Measurements from ENCODE around the gene HMX3.

HMX3 gene

GRCh38 chr10:123134343-123134914 is 1.3 kb upstream of the HMX3 start:
- no peak for DNase-seq (ENCODE audit: low read depth)

DNA sequence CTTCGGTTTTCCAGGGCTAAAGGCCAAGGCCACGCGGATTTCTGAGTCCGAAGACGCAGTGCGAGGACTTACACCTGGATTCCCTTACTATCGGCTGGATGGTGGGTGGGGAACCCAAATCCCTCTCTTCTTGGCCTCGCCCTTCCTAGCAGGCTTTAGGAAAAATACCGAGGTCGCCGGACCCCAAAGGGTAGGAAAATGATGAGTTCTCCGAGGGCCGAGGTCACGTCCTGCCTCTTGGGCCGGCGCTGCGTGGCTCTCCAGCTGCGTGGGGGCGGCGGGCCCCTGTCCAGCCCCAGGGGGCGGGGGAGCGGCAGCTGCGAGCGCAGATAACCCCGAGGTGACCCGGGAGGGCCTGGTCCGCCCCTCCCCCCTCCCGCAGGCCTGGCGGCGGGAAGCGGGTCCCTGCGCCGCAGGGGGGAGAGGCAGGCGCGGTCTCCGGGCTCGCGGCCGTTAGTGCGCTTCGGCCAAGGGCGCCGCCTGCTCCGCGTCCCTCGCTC is 805 bp upstream of the HMX3 start:
- no peak for DNase-seq (ENCODE audit: low read depth)

DNA sequence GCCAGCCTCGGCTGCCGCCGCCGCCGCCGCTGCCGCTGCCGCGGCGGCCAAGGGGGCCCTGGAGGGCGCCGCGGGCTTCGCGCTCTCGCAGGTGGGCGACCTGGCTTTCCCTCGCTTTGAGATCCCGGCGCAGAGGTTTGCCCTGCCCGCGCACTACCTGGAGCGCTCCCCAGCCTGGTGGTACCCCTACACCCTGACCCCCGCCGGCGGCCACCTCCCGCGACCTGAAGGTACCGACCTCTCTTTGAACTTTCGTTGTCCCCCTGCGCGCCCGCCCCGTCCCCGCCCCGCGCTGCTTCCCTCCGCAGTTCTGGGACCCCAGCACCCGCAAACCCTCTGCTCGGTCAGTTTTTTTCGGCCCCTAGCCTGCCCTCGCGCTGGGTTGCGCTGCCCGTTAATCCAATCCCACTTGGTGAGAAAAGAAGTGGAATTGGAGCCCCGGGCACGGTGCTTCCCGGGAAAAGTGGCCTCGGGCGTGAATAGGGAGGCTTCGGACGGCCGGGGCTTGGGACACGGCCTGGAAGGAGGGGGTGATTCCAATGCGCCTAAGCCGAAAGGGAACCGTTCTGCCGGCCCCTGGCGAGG is 543 bp downstream of the HMX3 start:
- no peak for DNase-seq (ENCODE audit: low read depth)

- DNase-seq (ENCODE audit: low read depth), result no peak
Measured at GRCh38 chr10:123136806-123137642, 1.3 kb downstream of the HMX3 start.

DNA sequence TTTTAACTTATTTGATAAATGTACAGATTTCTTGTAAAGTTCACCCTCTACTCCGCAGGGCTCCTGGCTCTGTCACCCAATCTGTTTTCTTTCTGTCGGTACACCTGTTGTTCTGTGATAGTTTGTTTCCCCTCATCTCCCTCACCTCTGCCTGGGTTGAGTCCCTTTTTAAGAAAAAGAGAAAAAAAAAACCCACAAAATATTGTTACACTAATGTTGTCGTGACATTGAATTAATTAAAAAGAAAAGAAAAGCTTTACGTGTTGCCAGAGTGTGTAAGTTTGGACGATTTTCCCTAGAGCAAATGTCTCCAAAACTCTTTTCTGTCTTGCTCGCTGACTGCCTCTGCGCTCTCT is 3.4 kb downstream of the HMX3 start:
- DNase-seq (ENCODE audit: low read depth), result no peak

- DNase-seq (ENCODE audit: low read depth), result no peak
Measured at GRCh38 chr10:123139521-123140163, 3.9 kb downstream of the HMX3 start.

DNA sequence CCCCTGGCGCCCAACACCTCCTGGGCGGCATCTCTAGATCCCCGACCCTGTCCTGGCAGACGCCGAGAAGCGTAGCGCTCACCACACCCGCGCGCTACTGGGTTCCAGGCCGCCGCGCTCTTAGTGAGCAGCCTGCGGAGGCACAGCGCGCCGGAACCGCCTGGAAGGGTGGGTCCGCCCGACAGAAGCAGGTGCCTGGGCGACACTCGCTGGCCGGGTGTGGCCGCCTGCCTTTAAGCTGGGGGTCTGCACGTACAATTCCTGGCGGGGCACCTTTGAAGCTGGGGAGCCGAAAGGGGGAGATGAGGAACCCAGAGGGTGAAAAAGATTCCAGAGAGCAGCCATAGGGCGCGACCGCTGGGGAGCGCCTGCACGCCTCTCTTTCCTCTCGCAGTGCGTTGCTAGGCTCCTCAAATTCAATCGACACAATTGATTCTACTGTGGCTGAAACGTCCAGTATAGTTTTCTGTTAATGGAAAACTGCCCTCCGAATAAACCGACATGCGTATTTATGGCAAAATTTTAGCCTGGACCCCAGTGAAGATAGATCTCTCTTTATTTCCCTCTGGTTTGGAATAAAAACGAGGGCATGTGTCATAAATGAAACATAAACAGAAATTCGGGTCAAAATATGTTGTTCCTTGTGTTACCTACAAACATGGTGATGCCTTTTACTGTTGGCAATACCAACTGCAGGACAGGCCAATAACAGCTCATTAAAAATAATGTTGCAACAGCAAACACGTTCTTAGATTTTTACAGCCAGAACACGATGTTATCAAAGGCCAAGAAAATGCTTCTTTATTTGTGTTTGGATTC is 4.6 kb downstream of the HMX3 start:
- no peak for DNase-seq (ENCODE audit: low read depth)

DNA sequence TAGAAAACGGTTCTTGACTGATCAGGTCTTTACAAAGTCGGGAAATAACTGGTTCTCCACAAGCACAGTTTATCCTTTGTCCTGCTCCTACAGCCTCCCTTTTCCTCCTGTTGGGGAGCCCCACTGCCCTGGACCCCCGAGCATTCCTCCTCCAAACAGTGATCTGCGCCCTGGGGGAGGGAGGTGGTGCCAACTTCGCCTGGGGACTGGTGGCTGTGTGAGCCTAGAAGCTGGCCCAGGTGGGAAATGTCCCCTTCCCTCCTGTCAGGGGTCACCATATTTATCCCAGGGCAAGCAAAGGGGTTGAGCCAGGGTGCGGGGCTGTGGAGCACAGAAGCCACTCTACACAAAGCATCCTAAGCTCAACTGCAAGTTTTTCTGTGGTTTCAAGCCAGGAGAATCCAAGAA is 5.2 kb downstream of the HMX3 start:
- DNase-seq (ENCODE audit: low read depth), result no peak

DNA sequence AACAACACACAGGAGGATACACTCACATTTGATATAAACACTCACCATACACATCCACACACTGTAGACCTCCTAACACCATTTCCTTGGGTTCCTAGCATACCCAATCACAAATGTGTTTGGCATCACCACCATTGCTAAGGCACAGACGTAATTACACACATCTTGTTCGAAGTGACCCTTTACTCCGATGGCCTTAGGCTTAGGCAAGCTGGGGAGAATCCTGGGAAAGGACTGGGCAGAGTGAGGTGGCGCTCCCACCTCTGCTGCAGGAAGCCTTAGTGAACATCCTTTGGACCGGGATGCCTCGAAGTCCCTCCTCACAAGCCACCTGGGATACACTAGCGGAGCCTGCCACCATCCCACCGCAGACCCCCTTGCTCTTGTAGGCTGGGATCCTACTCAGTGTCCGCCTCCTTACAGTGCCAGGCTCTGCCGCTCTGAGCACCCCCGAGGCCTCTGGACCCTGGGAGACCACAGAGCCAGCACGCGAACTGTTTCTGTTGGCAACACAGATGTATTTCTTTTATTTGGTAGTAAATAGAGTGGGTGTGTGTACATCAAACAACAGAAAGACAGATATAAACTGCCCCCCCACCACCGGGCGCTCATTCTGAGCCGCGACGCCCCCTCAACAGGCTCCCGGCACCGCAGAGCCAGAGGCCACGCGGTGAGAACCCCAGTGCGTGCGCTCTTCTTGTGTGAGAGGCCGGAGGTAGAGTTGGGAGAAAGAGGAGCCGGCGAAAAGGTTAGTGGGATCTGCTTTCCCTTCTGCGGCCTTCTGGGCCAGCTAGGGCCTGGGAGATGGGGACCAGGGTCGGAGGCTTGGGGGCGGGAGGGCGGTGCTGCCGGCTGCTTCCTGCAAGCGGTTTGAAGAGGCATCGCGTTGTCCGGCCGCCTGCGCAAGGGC is 6.3 kb downstream of the HMX3 start:
- no peak for DNase-seq (ENCODE audit: low read depth)

DNA sequence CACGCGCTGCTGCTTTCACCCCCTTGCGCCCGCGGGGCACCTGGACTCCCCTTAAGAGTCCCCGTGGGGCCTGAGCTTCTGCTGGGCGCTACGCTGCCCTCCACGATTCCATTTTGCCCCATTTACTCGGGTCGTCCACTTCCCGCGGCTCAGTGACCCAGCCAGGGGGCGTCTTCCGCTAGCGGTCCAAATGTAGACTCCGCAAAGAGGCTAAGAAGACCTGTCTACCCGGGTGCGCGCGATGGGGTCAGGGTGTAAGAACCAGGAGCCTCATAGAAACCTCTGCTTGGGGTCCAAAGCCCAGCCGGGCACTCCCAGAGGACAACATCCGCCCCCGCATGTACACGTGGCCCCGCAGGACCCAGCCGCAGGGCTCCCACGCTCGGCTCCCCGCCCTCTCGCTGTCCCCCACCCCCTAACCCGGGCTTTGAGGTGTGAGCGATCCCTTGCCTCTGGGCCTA is 7.0 kb downstream of the HMX3 start:
- no peak for DNase-seq (ENCODE audit: low read depth)

- DNase-seq (ENCODE audit: low read depth), result no peak
Measured at GRCh38 chr10:123143162-123143824, 7.5 kb downstream of the HMX3 start.

GRCh38 chr10:123143825-123144168 is 8.0 kb downstream of the HMX3 start:
- DNase-seq (ENCODE audit: low read depth), result no peak

- no peak for DNase-seq (ENCODE audit: low read depth)
Measured at GRCh38 chr10:123144697-123145541, 9.1 kb downstream of the HMX3 start.

DNA sequence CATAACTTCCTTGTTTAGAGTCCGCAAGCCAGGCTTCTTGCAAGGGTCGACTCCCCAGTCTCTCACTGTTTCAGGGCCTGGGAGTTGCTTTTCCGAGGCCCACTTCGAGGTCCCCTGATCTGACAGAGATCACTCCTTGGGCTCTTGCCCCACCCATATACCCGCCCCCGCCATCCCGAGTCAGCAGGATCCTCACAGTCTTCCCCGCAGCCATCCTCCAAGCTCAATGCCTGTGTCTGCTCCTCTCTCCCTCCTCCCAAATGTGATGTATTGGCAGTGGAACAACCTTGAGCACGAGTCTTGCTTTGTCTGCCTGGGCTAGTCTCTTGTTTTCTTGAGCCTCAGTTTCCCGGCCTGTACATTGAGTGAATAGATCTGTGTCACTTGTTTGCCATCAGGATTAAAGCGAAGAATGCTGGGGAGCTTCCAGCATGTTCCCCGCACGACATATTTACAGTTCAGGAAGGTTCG is 9.8 kb downstream of the HMX3 start:
- DNase-seq (ENCODE audit: low read depth), result no peak

DNA sequence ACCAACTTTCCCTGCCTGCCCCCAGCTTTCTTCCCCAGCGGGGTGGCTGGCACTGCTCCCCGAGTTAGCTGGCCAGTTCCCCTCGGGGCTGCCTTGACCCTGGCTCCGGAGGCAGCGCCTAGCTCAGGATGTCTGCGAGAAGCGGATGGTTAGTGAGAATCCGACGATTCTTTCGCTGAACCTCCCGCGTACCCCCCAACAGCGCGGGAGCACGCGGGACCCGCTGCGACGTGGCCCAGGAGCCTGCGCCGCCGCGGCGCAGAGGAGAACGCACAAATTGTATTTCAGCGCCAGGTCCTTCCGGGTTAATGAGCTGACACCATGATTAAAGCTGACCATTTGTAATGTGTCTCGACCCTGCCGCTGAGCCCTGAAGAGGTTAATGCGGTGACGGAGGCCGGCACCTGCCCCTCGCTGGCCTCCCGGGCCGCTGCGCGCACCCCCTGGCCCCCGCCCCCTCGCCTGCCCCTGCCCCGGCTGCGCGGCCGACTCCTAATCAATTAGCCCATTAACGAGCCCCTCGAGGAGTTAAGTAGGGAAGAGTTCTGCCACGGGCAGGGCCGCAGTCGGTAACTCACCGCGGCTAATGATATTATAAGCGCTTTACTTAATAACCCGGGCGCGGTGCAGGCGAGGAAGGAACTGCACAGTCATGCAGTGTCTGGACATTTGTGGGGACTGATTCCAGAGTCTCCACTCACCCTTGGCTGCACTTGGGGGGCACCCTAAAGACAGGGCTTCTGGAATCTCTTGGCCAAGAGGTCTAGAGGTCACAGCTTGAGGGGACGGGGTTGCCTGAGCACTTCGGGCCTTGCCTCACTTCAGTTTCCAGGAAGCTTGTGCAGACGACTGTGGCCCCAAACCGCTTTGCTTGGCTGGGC is 10.5 kb downstream of the HMX3 start:
- no peak for DNase-seq (ENCODE audit: low read depth)

DNA sequence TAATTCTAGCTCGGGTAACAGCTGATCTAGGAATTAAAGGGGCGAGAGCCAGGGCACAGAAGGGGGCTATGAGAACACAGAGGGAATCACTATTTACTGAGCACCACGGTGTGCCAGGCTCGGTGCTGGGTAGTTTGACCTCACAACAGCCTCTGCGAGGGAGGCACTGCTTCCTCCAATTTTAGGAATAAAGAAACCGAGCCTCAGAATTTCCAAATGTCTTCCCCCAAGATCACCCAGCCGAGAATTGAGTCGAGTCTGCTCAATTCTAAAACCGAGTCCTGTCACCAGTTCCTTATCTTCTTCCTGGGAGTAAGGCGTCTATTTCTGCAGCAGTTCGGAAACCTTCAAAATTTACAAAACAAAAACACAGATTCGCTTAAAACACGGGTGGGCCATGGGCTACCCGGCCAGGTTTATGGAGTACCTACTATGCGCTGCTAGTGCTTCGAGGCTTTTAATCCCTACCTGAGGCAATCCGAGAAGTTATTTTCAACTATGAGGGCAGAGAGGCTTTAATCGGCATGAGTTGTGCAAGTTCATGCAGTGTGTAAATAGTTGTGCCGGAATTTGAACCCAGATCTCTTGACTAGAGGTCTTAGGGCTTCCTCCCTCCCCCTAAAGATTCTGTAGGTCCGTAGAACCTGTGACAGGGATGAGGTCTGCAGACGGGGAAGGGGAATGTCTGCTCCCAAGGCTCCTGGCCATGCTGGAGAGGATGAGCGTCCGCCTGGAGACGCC is 11.3 kb downstream of the HMX3 start:
- DNase-seq (ENCODE audit: low read depth), result no peak

DNA sequence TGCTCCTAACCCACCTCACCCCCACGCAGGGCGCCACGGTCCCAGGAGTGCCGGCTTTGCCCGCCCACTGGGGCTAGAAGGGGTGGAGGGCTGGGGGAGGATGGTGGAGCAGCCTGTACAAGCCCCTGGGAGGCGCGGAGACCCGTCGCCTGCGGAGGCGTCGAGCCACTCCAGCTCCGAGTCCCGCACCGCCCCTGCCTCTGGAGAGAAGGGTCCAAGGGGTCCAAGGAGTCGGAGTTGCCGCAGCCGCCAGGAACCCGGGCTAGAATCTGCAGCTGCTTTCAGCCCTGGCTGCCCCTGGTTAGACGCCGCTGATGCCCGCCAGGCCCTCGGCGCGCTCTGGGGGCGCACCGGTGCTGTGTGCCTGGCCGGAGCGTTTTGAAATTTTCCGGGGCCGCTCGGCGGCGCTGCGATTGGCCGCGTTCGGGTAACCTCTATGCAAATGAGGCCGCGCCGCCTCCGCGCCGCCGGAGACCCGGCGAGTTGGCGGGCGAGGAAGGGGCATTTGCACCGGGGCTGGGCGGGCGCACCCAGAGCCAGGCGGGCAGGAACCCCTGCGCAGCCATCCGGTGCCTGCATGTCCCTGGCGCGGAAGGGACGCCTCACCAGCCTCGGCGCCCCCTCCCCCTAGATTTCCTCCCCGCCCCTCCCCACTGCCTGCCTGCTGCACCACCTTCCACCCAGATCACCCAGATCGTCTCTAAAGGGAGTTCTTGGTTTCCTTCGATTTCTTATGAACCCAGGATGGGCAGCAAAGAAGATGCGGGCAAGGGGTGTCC is 12.1 kb downstream of the HMX3 start, which contains the start of gene HMX2:
TSS of gene HMX2 (plus strand) at position 502 of the 779 bp plus-strand sequence. CDS start at position 745, 243 bp downstream.
- no peak for DNase-seq (ENCODE audit: low read depth)
